Gastroesophageal sphincter (tissue), 3 donors: ENCODE results near the gene PIK3C2G.

Experiments used
- EP300 ChIP-seq: sonication (generic); formaldehyde crosslinking; IDR thresholded peaks from one replicate; pipeline ENCODE4 v1.6.1; 2017; ENCODE audit warnings: antibody characterized with exemption, mild to moderate bottlenecking
- POLR2A ChIP-seq, 2 donors: fragments of 450-650 bp; IDR thresholded peaks; one replicate each; pipeline ENCODE4 v1.6.1; 2017; ENCODE audit warnings: antibody characterized with exemption in 2 of 2, mild to moderate bottlenecking in 2 of 2, moderate library complexity in 1 of 2
- POLR2AphosphoS5 ChIP-seq: sonication (generic); formaldehyde crosslinking; IDR thresholded peaks from one replicate; pipeline ENCODE4 v1.6.1; 2017; ENCODE audit warnings: antibody characterized with exemption
- TF ChIP-seq, protein P1 (sequence below), 4 experiments: fragments of 200-600 bp in 2 of 4; fragments of 450-650 bp in 2 of 4; sonication (generic) in 1 of 4; IDR thresholded peaks; one replicate each; pipeline ENCODE4 v1.5.1; 2017 to 2019; ENCODE audit warnings: antibody characterized with exemption in 4 of 4, mild to moderate bottlenecking in 2 of 4, moderate library complexity in 2 of 4

DNA sequence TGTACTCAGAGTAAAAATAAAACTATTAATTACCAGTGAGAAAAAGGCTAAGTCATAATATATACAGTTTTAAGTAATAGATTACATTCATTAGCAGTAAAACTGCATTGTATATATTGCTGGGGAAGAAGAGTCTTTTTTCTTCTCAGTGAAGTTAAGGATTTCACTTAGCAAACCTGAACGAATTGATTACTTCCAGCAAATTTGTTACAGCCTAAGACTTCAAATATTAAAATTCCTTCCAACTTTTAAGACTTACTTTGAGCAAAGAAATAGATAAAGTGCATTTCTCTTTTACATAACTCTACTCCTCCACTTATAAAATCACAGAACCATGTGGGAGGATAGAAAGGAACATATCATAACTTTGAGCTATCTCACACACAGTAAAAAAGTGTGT, 43.3 kb downstream of the PIK3C2G start:
- TF ChIP-seq, protein P1, sequence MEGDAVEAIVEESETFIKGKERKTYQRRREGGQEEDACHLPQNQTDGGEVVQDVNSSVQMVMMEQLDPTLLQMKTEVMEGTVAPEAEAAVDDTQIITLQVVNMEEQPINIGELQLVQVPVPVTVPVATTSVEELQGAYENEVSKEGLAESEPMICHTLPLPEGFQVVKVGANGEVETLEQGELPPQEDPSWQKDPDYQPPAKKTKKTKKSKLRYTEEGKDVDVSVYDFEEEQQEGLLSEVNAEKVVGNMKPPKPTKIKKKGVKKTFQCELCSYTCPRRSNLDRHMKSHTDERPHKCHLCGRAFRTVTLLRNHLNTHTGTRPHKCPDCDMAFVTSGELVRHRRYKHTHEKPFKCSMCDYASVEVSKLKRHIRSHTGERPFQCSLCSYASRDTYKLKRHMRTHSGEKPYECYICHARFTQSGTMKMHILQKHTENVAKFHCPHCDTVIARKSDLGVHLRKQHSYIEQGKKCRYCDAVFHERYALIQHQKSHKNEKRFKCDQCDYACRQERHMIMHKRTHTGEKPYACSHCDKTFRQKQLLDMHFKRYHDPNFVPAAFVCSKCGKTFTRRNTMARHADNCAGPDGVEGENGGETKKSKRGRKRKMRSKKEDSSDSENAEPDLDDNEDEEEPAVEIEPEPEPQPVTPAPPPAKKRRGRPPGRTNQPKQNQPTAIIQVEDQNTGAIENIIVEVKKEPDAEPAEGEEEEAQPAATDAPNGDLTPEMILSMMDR (IDR thresholded peaks at IDR 0.05): no peak
- no peak for TF ChIP-seq POLR2A (IDR thresholded peaks at IDR 0.05)
- no peak for TF ChIP-seq POLR2AphosphoS5
- TF ChIP-seq EP300: no peak
